HG03045 (cell line): ENCODE measurements around the gene SMIM22.
A peak's percentile ranks its signal among the peaks of the same experiment; 100 is the strongest.

Experiments
- ATAC-seq: cut with Tn5 transposase; IDR thresholded peaks from one replicate; pipeline ENCODE4 v1.9.1; 2021; ENCODE audit warnings: mild to moderate bottlenecking, moderate library complexity; ENCODE audit not compliant: unreplicated experiment

SMIM22 gene

GRCh38 chr16:4795828-4796572 is 831 bp downstream of the SMIM22 start:
- ATAC-seq = no peak

DNA sequence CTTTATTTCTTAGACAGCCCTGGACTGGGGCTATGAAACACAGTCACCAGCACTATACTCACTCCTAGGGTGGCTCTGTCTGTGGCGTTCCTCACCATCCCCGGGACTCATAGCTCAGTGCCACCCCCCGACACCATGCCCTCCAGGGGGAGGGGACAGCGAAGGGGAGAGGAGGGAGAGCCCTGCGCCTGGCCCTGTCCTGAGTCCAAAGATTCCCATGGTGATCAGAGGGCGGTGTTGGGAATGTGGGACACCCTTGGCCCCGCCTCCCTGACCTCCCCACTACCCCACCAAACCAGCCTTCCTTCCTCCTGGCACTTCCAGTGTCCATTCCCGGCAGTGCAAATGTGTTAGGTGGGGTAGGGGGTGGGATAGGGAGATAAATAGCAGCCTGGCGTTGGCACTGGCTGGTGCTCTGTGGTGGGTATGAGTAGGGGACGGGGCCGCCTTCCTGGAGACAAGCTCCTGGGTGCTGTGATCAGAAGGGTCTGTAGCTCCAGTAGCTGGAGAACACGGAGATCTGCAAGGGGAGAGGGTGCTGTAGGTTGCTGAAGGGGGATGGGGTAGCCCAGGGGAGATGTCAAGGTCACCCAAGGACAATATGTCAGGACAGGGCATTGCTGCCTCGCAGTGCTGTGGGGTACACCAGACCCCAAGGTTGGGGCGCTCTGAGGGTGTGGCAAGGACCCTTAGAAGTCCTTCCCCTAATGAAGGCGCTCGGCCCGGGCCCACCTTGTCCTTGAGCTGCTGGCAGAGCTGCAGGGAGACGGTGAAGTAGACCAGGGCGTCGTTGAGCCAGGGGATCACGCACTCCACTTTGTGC is 2.0 kb downstream of the SMIM22 start:
- ATAC-seq = no peak

DNA sequence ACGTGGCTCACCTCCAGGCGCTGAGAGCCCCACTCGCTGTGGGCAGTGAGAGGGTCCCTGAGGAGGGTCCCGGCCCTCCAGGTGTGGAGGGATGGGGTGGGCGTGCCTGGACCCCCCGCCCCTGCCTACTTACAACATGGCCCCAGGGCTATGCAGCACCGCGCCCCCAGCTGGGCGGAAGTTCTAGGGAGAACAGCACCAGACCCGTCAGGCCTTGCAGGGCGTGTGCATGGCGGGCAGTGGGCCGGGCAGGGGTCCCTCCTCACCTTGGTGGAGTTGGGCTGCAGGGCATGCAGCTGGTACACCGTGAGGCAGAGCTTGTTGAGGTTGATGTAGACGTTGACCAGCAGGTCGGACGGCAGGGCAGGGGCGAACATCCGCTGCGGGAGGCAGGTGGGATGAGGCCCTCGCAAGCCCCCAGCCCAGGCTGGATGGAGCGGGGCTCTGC is 2.7 kb downstream of the SMIM22 start:
- ATAC-seq = no peak

- no peak for ATAC-seq
Measured at GRCh38 chr16:4798456-4798855, 3.3 kb downstream of the SMIM22 start.

GRCh38 chr16:4799171-4799855 is 4.1 kb downstream of the SMIM22 start:
- no peak for ATAC-seq

- ATAC-seq = no peak
Measured at GRCh38 chr16:4800290-4801041, 5.3 kb downstream of the SMIM22 start.

GRCh38 chr16:4801051-4801961 is 6.1 kb downstream of the SMIM22 start:
- no peak for ATAC-seq

DNA sequence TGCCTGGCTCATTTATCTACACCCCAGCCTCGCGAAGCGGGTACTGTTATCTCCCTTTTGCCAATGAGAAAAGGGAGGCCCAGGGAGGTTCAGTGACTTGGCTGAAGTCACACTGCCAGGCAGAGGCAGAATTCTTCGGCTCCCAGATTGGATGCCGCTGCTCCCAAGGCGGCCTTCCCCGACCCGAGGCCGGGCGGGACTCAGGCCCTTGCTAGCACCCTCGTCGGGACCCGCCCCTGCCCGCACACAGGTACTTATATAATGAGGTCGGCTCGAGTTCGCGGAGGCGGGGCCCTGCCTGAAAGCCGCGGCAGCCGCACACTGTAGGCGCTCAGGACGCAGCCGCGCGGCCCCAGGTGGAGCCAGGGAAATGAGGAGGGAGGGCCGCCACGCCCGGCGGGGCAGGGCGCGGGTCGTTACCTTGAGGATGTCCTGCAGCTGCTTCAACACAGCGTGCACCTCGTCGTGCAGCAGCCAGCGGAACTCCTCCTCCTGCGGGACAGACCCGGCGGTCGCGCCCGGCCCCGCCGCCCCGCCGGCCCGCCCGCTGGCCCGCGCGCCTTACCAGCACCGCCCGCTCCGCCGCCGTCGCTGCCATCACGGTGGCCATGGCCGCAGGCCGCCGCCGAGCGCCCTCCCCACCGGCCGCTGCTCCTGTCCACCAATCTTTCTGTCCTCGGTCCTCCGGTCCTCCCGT is 6.9 kb downstream of the SMIM22 start, which contains the start of gene ROGDI:
TSS of gene ROGDI (minus strand) at position 672 of the 697 bp plus-strand sequence. CDS start at position 610, 62 bp downstream.
- peak; percentile 62 for ATAC-seq

GRCh38 chr16:4802659-4803287 is 7.6 kb downstream of the SMIM22 start:
- peak; percentile 90 for ATAC-seq

GRCh38 chr16:4803401-4803844 is 8.3 kb downstream of the SMIM22 start:
- ATAC-seq = no peak

DNA sequence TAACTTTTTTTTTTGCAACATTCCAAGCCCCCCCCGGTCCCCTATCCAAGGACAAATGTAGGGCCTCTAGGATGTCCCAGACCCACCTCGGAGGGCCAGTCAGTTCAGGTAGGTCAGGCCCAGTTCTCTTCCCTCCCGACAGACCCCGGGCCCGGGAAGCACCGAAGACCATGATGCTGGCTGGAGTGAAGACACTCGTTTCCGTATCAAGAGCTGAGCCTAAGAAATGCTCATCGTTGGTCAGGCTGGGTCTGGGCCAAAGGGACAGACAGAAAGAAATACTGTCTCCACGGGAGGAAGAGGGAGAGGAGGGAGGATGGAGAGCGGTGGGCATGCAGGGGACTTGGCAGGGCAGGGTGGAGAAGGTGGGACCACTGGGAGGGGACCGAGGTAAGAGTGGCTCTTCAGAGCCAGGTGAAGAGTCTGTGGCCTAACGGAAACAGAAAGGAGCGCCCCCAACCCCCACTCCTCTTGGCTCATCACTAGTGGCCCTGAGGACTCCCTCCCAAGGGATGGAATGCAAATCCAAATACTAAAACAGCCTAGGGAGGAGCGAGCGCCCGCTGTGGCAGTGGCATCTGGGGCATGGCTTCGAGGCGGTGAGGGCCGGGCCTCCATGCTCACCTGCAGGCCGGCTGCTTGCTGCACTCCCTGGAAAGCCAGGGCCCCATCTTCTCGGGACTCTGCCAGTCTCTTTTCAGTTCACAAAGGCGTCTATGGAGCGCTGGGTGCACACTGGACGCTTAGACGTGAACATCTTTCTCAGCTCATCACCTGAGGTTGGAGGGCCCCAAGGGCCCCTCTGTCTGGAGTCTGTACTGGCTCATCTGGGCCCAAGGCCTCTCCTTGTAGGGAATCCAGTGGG is 9.0 kb downstream of the SMIM22 start:
- no peak for ATAC-seq

- no peak for ATAC-seq
Measured at GRCh38 chr16:4805231-4805630, 10.1 kb downstream of the SMIM22 start.

GRCh38 chr16:4806280-4806679 is 11.1 kb downstream of the SMIM22 start:
- no peak for ATAC-seq

- no peak for ATAC-seq
Measured at GRCh38 chr16:4811242-4811641, 16.1 kb downstream of the SMIM22 start.

GRCh38 chr16:4811773-4812172 is 16.6 kb downstream of the SMIM22 start:
- ATAC-seq = no peak

DNA sequence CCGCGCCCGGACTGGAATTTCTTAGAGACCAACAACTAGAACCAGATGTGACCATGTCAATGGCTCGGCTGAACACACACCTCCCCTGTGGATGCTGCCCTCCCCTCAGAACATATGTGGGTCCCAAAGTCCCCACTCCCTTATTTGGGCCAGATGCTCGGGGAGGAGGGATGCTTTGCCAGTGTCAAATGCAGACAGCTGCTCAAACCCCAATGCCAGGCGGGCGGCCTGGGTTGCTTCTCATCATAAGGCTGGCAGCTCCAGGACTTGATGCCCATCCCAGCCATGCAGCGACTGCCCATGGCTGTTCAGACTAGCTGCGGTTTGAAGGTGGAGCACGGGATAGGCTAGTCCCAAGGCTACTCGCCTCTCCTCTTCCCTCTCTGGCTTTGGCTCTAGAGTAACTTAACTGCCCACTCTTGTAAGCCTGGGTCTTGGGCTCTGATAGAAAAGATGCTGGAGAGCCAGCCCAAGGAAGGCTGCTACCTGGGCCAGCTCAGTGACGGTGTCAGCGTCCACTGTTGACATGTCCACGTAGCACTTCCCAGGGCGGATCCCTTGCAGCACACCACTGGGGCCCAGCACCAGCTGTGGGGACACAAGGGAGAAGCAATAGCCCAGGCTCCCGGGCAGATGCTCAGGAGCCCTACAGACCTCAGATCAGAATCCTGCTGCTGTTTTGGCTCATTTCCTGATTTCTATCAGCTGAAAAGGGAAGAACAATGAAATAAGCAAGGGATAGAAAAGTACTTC is 18.3 kb downstream of the SMIM22 start:
- ATAC-seq = no peak

DNA sequence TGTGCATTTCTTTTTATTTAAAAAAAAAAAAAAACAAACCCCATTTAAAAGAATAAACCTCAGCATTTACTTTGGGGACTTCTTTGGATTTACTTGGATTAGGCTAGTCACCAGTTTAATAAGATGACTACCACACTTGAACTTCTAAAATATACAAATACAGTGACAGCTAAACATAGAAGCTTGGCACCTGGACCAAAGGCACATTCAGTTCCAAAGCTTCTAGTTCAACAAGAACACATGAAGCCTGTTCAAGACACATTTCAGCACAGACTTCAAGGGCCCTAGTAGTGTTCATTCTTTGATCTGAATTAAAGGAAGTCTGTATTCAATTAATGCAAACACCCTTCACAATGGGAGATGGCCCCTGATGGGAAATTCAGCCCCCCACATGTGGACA is 18.9 kb downstream of the SMIM22 start:
- no peak for ATAC-seq
